GM11168 (cell line): ENCODE results near the gene LMO1.

Source experiments
- in situ Hi-C: fragments of 300-500 bp; cut with MboI; formaldehyde crosslinking; loops from one replicate; pipeline ENCODE4 v1.12.0; 2022; ENCODE audit warnings: low sequenced_read_pairs; ENCODE audit not compliant: unreplicated experiment

Gene LMO1

GRCh38 chr11:8230178-8230859 lies 33.4 kb downstream of the LMO1 start:
- in situ Hi-C loops: no loop called here

- in situ Hi-C loops: loop anchor here (10.0 kb wide), 1 partner anchor 335 kb away; no protein-coding TSS in a partner anchor
Measured at GRCh38 chr11:8229299-8230177, 34.1 kb downstream of the LMO1 start.

- in situ Hi-C loops: loop anchor here (10.0 kb wide), 1 partner anchor 337 kb away; no protein-coding TSS in a partner anchor
Measured at GRCh38 chr11:8228231-8228630, 35.4 kb downstream of the LMO1 start.

- in situ Hi-C loops: loop anchor here (10.0 kb wide), 1 partner anchor 337 kb away; no protein-coding TSS in a partner anchor
Measured at GRCh38 chr11:8227156-8228152, 36.2 kb downstream of the LMO1 start.

- in situ Hi-C loops: loop anchor here (10.0 kb wide), 1 partner anchor 339 kb away; no protein-coding TSS in a partner anchor
Measured at GRCh38 chr11:8225589-8226036, 38.1 kb downstream of the LMO1 start.

GRCh38 chr11:8224711-8225110 lies 39.0 kb downstream of the LMO1 start:
- in situ Hi-C loops: loop anchor here (10.0 kb wide), 1 partner anchor 340 kb away; no protein-coding TSS in a partner anchor

- in situ Hi-C loops: loop anchor here (10.0 kb wide), 1 partner anchor 341 kb away; no protein-coding TSS in a partner anchor
Measured at GRCh38 chr11:8224161-8224591, 39.5 kb downstream of the LMO1 start.

GRCh38 chr11:8223513-8223900 lies 40.2 kb downstream of the LMO1 start:
- in situ Hi-C loops: loop anchor here (10.0 kb wide), 1 partner anchor 341 kb away; no protein-coding TSS in a partner anchor

- in situ Hi-C loops: loop anchor here (10.0 kb wide), 1 partner anchor 342 kb away; no protein-coding TSS in a partner anchor
Measured at GRCh38 chr11:8222820-8223512, 40.7 kb downstream of the LMO1 start.

- in situ Hi-C loops: loop anchor here (10.0 kb wide), 1 partner anchor 343 kb away; no protein-coding TSS in a partner anchor
Measured at GRCh38 chr11:8221917-8222495, 41.7 kb downstream of the LMO1 start.

- in situ Hi-C loops: loop anchor here (10.0 kb wide), 1 partner anchor 344 kb away; no protein-coding TSS in a partner anchor
Measured at GRCh38 chr11:8221046-8221723, 42.5 kb downstream of the LMO1 start.

- in situ Hi-C loops: loop anchor here (10.0 kb wide), 1 partner anchor 344 kb away; no protein-coding TSS in a partner anchor
Measured at GRCh38 chr11:8220261-8221045, 43.2 kb downstream of the LMO1 start.

GRCh38 chr11:8219257-8220021 lies 44.2 kb downstream of the LMO1 start:
- in situ Hi-C loops: loop anchor here (10.0 kb wide), 1 partner anchor 345 kb away; no protein-coding TSS in a partner anchor

GRCh38 chr11:8218840-8219239 lies 44.8 kb downstream of the LMO1 start:
- in situ Hi-C loops: no loop called here

GRCh38 chr11:8218409-8218808 lies 45.3 kb downstream of the LMO1 start:
- in situ Hi-C loops: no loop called here

- in situ Hi-C loops: no loop called here
Measured at GRCh38 chr11:8217926-8218325, 45.8 kb downstream of the LMO1 start.
